ENCODE measurements around the gene MR1. TPM values are rescaled to one million over a fixed set of nuclear protein-coding genes. Genes with fewer than 3 reads are reported as not detected.
A peak's percentile ranks its signal among the peaks of the same experiment; 100 is the strongest.

The MR1 gene
- total and polyA plus RNA-seq, 2 of the 13 experiments (the other 11 are each of a cell fraction or from before 2014, with no cell fraction given): 7.7 to 10.4 TPM

- TF ChIP-seq ZNF414 (CRISPR knock-in tag; IDR thresholded peaks at IDR 0.05) (no peak), DNMT1 (CRISPR knock-in tag; IDR thresholded peaks at IDR 0.05) (no peak), ZNF143 (CRISPR knock-in tag; IDR thresholded peaks at IDR 0.05) (no peak), SNAPC4 (CRISPR knock-in tag; IDR thresholded peaks at IDR 0.05) (no peak), EEA1 (CRISPR knock-in tag; IDR thresholded peaks at IDR 0.05; ENCODE audit: borderline replicate concordance) (no peak), CREB3 (CRISPR knock-in tag; IDR thresholded peaks at IDR 0.05) (no peak), SNRNP70 (IDR thresholded peaks at IDR 0.05; ENCODE audit: low read depth, low read length) (no peak), PAWR (CRISPR knock-in tag; IDR thresholded peaks at IDR 0.05; ENCODE audit: borderline replicate concordance) (no peak), SMARCC2 (IDR thresholded peaks at IDR 0.05) (no peak), HNRNPK (IDR thresholded peaks at IDR 0.05; ENCODE audit: low read depth, low read length, poor library complexity, severe bottlenecking) (no peak), MAFK (conservative IDR thresholded peaks at IDR 0.05 in 1 of 2, IDR thresholded peaks at IDR 0.05 in 1 of 2; ENCODE audit: low read length in 2 of 2) (no peak), ZNF160 (CRISPR knock-in tag; IDR thresholded peaks at IDR 0.05) (no peak), MBD4 (IDR thresholded peaks at IDR 0.05; ENCODE audit: borderline replicate concordance, low read length) (no peak)
- TF ChIP-seq, protein P1, sequence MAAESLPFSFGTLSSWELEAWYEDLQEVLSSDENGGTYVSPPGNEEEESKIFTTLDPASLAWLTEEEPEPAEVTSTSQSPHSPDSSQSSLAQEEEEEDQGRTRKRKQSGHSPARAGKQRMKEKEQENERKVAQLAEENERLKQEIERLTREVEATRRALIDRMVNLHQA (CRISPR knock-in tag; IDR thresholded peaks at IDR 0.05): no peak
- TF ChIP-seq, protein P2, sequence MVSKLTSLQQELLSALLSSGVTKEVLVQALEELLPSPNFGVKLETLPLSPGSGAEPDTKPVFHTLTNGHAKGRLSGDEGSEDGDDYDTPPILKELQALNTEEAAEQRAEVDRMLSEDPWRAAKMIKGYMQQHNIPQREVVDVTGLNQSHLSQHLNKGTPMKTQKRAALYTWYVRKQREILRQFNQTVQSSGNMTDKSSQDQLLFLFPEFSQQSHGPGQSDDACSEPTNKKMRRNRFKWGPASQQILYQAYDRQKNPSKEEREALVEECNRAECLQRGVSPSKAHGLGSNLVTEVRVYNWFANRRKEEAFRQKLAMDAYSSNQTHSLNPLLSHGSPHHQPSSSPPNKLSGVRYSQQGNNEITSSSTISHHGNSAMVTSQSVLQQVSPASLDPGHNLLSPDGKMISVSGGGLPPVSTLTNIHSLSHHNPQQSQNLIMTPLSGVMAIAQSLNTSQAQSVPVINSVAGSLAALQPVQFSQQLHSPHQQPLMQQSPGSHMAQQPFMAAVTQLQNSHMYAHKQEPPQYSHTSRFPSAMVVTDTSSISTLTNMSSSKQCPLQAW (CRISPR knock-in tag; IDR thresholded peaks at IDR 0.05): 0 out of 2 replicates have a peak, but pooled peaks have one; percentile 29
- TF ChIP-seq, protein P3, sequence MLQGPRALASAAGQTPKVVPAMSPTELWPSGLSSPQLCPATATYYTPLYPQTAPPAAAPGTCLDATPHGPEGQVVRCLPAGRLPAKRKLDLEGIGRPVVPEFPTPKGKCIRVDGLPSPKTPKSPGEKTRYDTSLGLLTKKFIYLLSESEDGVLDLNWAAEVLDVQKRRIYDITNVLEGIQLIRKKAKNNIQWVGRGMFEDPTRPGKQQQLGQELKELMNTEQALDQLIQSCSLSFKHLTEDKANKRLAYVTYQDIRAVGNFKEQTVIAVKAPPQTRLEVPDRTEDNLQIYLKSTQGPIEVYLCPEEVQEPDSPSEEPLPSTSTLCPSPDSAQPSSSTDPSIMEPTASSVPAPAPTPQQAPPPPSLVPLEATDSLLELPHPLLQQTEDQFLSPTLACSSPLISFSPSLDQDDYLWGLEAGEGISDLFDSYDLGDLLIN (CRISPR knock-in tag; IDR thresholded peaks at IDR 0.05; ENCODE audit: borderline replicate concordance): no peak
- TF ChIP-seq, protein P4, sequence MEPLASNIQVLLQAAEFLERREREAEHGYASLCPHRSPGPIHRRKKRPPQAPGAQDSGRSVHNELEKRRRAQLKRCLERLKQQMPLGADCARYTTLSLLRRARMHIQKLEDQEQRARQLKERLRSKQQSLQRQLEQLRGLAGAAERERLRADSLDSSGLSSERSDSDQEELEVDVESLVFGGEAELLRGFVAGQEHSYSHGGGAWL (CRISPR knock-in tag; IDR thresholded peaks at IDR 0.05): peak; percentile 72; the same call in 1 of the 2 replicates
These were observed 56.1 kb downstream of the MR1 start (continued) for GRCh38 chr1:181089676-181090544.
